ENCODE data around the gene PYGB. TPM values are rescaled to one million over a fixed set of nuclear protein-coding genes. Genes with fewer than 3 reads are reported as not detected.
A peak's percentile ranks its signal among the peaks of the same experiment; 100 is the strongest.

Gene PYGB
- total and polyA plus RNA-seq, 2 experiments from 2014 or later = 45.3 to 61.1 TPM

- no peaks in the 10 kb centered on the region for H3K36me3 ChIP-seq (replicated peaks; ENCODE audit: insufficient read depth, low read depth)
- no peaks in the 10 kb centered on the region for H3K9me2 ChIP-seq (replicated peaks; ENCODE audit: insufficient read depth)
- H3K79me2 ChIP-seq = no peaks in the 10 kb centered on the region
- H3K4me3 ChIP-seq = no peak overlapping the region
- H3K27me3 ChIP-seq = no peaks in the 10 kb centered on the region
- H4K20me1 ChIP-seq (ENCODE audit: insufficient read depth, poor library complexity, severe bottlenecking) = no peaks in the 10 kb centered on the region
- peak overlapping the region; percentile 81 for H3K27ac ChIP-seq
- no peak overlapping the region for H2AFZ ChIP-seq
- H3K9me3 ChIP-seq (ENCODE audit: low read depth) = no peaks in the 10 kb centered on the region
- 97% methylated on average over 29 of the region's 29 CpGs for WGBS (ENCODE audit: low lambda C conversion rate, missing lambda C conversion rate)
- no peak for TF ChIP-seq CTCF (IDR thresholded peaks at IDR 0.05; ENCODE audit: poor library complexity)
- no peak for TF ChIP-seq EZH2 (IDR thresholded peaks at IDR 0.05; ENCODE audit: borderline replicate concordance)
- no peak for TF ChIP-seq EZH2phosphoT487 (IDR thresholded peaks at IDR 0.05; ENCODE audit: low read depth, severe bottlenecking, unreplicated experiment)
- H3K4me1 ChIP-seq (ENCODE audit: insufficient read depth) = peaks cover 13% of the 10 kb centered on the region
- H3K4me2 ChIP-seq = no peak overlapping the region
- DNase-seq (ENCODE audit: low spot score) = no peak
Measured at GRCh38 chr20:25221592-25222460, 26.1 kb upstream of the PYGB start.

- Histone ChIP-seq H3K27ac (peak overlapping the region; percentile 81), H3K4me3 (no peak overlapping the region)
Measured at GRCh38 chr20:25222461-25223178, 25.3 kb upstream of the PYGB start.

GRCh38 chr20:25223179-25223661, 24.7 kb upstream of the PYGB start:
- WGBS (ENCODE audit: low lambda C conversion rate, missing lambda C conversion rate) = 45% methylated on average over 8 of the region's 8 CpGs
- peak overlapping the region; percentile 81 for H3K27ac ChIP-seq
- no peak overlapping the region for H2AFZ ChIP-seq

More at GRCh38 chr20:25222461-25223178, 25.3 kb upstream of the PYGB start:
- Histone ChIP-seq H3K27me3 (no peaks in the 10 kb centered on the region), H2AFZ (no peak overlapping the region), H3K9me3 (ENCODE audit: low read depth) (no peaks in the 10 kb centered on the region), H3K36me3 (replicated peaks; ENCODE audit: insufficient read depth, low read depth) (no peaks in the 10 kb centered on the region), H3K9me2 (replicated peaks; ENCODE audit: insufficient read depth) (no peaks in the 10 kb centered on the region), H3K4me1 (ENCODE audit: insufficient read depth) (peaks cover 19% of the 10 kb centered on the region), H4K20me1 (ENCODE audit: insufficient read depth, poor library complexity, severe bottlenecking) (no peaks in the 10 kb centered on the region), H3K4me2 (no peak overlapping the region), H3K79me2 (no peaks in the 10 kb centered on the region)
- no peak for DNase-seq (ENCODE audit: low spot score)
- WGBS (ENCODE audit: low lambda C conversion rate, missing lambda C conversion rate) = 66% methylated on average over 20 of the region's 21 CpGs
- no peak for TF ChIP-seq EZH2 (IDR thresholded peaks at IDR 0.05; ENCODE audit: borderline replicate concordance)
- no peak for TF ChIP-seq EZH2phosphoT487 (IDR thresholded peaks at IDR 0.05; ENCODE audit: low read depth, severe bottlenecking, unreplicated experiment)
- no peak for TF ChIP-seq CTCF (IDR thresholded peaks at IDR 0.05; ENCODE audit: poor library complexity)

More at GRCh38 chr20:25223179-25223661, 24.7 kb upstream of the PYGB start:
- Histone ChIP-seq H3K4me1 (ENCODE audit: insufficient read depth) (peaks cover 19% of the 10 kb centered on the region), H3K36me3 (replicated peaks; ENCODE audit: insufficient read depth, low read depth) (no peaks in the 10 kb centered on the region), H3K9me3 (ENCODE audit: low read depth) (no peaks in the 10 kb centered on the region), H3K27me3 (no peaks in the 10 kb centered on the region), H3K4me3 (no peak overlapping the region), H4K20me1 (ENCODE audit: insufficient read depth, poor library complexity, severe bottlenecking) (no peaks in the 10 kb centered on the region), H3K9me2 (replicated peaks; ENCODE audit: insufficient read depth) (no peaks in the 10 kb centered on the region), H3K79me2 (no peaks in the 10 kb centered on the region), H3K4me2 (no peak overlapping the region)
- TF ChIP-seq EZH2phosphoT487 (IDR thresholded peaks at IDR 0.05; ENCODE audit: low read depth, severe bottlenecking, unreplicated experiment) (no peak), EZH2 (IDR thresholded peaks at IDR 0.05; ENCODE audit: borderline replicate concordance) (no peak), CTCF (IDR thresholded peaks at IDR 0.05; ENCODE audit: poor library complexity) (peak; percentile 19)
- peak; percentile 84 for DNase-seq (ENCODE audit: low spot score)

Measured in hepatocyte (in vitro differentiated cells).